HepG2 (cell line): ENCODE results near the gene POLR1D. TPM values are rescaled to one million over a fixed set of nuclear protein-coding genes. Genes with fewer than 3 reads are reported as not detected.

Source experiments
- ATAC-seq: fragments of 200-7000 bp; cut with Tn5 transposase; 3 replicates; pipeline ENCODE4 v1.9.1; 2020; ENCODE audit warnings: mild to moderate bottlenecking, moderate library complexity
- BruUV-seq: library from RNA; stranded (reverse); fragments of 400-500 nt; replicated peaks from 2 replicates; lab custom pipeline; 2021; lab: Mats Ljungman, UMichigan
- CTCF ChIA-PET: fragments of 300-600 bp; formaldehyde crosslinking; extraction: SDS; loops from one replicate; lab custom pipeline; 2021; ENCODE audit warnings: low total read pairs, inconsistent platforms, low intra/inter-chr PET ratio; lab: Yijun Ruan, JAX
- POLR2A ChIA-PET: fragments of 350-600 bp; sonication (Branson Sonifier 250); formaldehyde crosslinking; loops from one replicate; lab custom pipeline; 2020; ENCODE audit warnings: antibody characterized with exemption, inconsistent platforms; lab: Yijun Ruan, JAX
- DNase-seq: peaks from one replicate; pipeline ENCODE4 v3.0.0-alpha.2; 2015; ENCODE audit warnings: low spot score
- FAIRE-seq: peaks from 3 replicates; lab custom pipeline; 2011; peaks lifted over from hg19 to GRCh38; lab: Jason Lieb, UNC
- H2AFZ ChIP-seq: one replicate; pipeline ENCODE4 v1.6.1; 2011; ENCODE audit warnings: low read length, inconsistent platforms
- H3K27ac ChIP-seq: fragments of 300-600 bp; 3 replicates; pipeline ENCODE4 v1.8.0; 2011; ENCODE audit warnings: mixed run types, mild to moderate bottlenecking, mixed read lengths, low read length, inconsistent platforms; ENCODE audit not compliant: insufficient read depth; ENCODE audit errors: extremely low read length
- H3K27me3 ChIP-seq, 2 experiments: fragments of 200-600 bp in 1 of 2; 2 replicates in 1 of 2; 3 replicates in 1 of 2; pipeline versions ENCODE4 v1.6.0 to v1.8.0; 2011; ENCODE audit warnings: low read length in 2 of 2, mild to moderate bottlenecking in 2 of 2, moderate library complexity in 2 of 2, inconsistent platforms in 1 of 2; ENCODE audit not compliant: insufficient read depth in 2 of 2, control insufficient read depth in 1 of 2
- H3K36me3 ChIP-seq, 2 experiments: fragments of 200-600 bp in 1 of 2; replicated peaks in 1 of 2; 2 replicates in 1 of 2; 3 replicates in 1 of 2; pipeline versions ENCODE4 v1.5.1 to v1.8.0; 2011; ENCODE audit warnings: low read length in 2 of 2, inconsistent platforms in 1 of 2; ENCODE audit not compliant: insufficient read depth in 2 of 2, control insufficient read depth in 1 of 2
- H3K4me1 ChIP-seq: 2 replicates; pipeline ENCODE4 v1.5.1; 2012; ENCODE audit warnings: low read length, inconsistent platforms; ENCODE audit not compliant: insufficient read depth
- H3K4me2 ChIP-seq: 2 replicates; pipeline ENCODE4 v1.6.0; 2011; ENCODE audit warnings: low read depth, low read length, inconsistent platforms
- H3K4me3 ChIP-seq, 3 experiments: fragments of 200-600 bp in 1 of 3; sonication (generic), shearing (Covaris generic) in 1 of 3; replicated peaks in 1 of 3; 2 replicates each; pipeline ENCODE4 v1.5.1; 2011 to 2016; ENCODE audit warnings: low read length in 3 of 3, inconsistent platforms in 2 of 3, low read depth in 2 of 3, mild to moderate bottlenecking in 2 of 3, control low read depth in 1 of 3, mixed read lengths in 1 of 3; ENCODE audit not compliant: insufficient read depth in 1 of 3
- H3K79me2 ChIP-seq: one replicate; pipeline ENCODE4 v1.6.1; 2011; ENCODE audit warnings: low read length, inconsistent platforms; ENCODE audit not compliant: insufficient read depth
- H3K9ac ChIP-seq: 2 replicates; pipeline ENCODE4 v1.6.0; 2011; ENCODE audit warnings: mild to moderate bottlenecking, low read depth, low read length, inconsistent platforms; ENCODE audit not compliant: insufficient read depth
- H3K9me3 ChIP-seq: 2 replicates; pipeline ENCODE4 v1.5.1; 2012; ENCODE audit warnings: mild to moderate bottlenecking, low read length
- H4K20me1 ChIP-seq: 2 replicates; pipeline ENCODE4 v1.6.0; 2011; ENCODE audit warnings: inconsistent platforms, mild to moderate bottlenecking, low read length, moderate library complexity; ENCODE audit not compliant: insufficient read depth
- ATF2 ChIP-seq: sonication (generic); formaldehyde crosslinking; IDR thresholded peaks from 2 replicates; pipeline ENCODE4 v1.4.0; 2020; ENCODE audit warnings: missing genetic modification reagents
- CBX1 ChIP-seq: IDR thresholded peaks from one replicate; pipeline ENCODE4 v1.6.1; 2016; ENCODE audit warnings: antibody characterized with exemption, low read depth
- CREM ChIP-seq, 2 experiments: sonication (generic) in 1 of 2; formaldehyde crosslinking in 1 of 2; IDR thresholded peaks; 2 replicates each; pipeline versions ENCODE4 v1.4.0 to v1.6.1; 2016 to 2020; ENCODE audit warnings: antibody characterized with exemption in 1 of 2, mild to moderate bottlenecking in 1 of 2, missing genetic modification reagents in 1 of 2
- EP300 ChIP-seq, 3 experiments: sonication (generic) in 1 of 3; formaldehyde crosslinking in 1 of 3; IDR thresholded peaks; 2 replicates each; pipeline versions ENCODE4 v1.5.1 to v1.6.1; 2011 to 2020; ENCODE audit warnings: low read depth in 2 of 3, low read length in 2 of 3, borderline replicate concordance in 1 of 3, improper control_type of control experiment in 1 of 3, mild to moderate bottlenecking in 1 of 3, missing genetic modification reagents in 1 of 3, moderate library complexity in 1 of 3
- KLF16 ChIP-seq, 2 experiments: sonication (generic) in 1 of 2; formaldehyde crosslinking in 1 of 2; IDR thresholded peaks; 2 replicates each; pipeline versions ENCODE4 v1.6.1 to v1.8.0; 2016 to 2023; ENCODE audit warnings: missing genetic modification reagents in 2 of 2, missing compliant biosample characterization in 1 of 2
- NCOA2 ChIP-seq: sonication (generic); formaldehyde crosslinking; IDR thresholded peaks from 2 replicates; pipeline ENCODE4 v1.8.0; 2022; ENCODE audit warnings: inconsistent platforms
- PPARG ChIP-seq: conservative IDR thresholded peaks from 2 replicates; pipeline ENCODE4 v1.6.1; 2016; ENCODE audit warnings: missing biosample characterization, missing genetic modification reagents
- RXRB ChIP-seq: IDR thresholded peaks from 2 replicates; pipeline ENCODE4 v1.6.1; 2016; ENCODE audit warnings: borderline replicate concordance, missing genetic modification reagents, missing compliant biosample characterization
- ZGPAT ChIP-seq: IDR thresholded peaks from 2 replicates; pipeline ENCODE4 v1.6.1; 2016; ENCODE audit warnings: mild to moderate bottlenecking
- ZNF609 ChIP-seq: sonication (generic); formaldehyde crosslinking; IDR thresholded peaks from 2 replicates; pipeline ENCODE4 v1.4.0; 2020; ENCODE audit warnings: mild to moderate bottlenecking, missing genetic modification reagents, borderline replicate concordance
- ZNF614 ChIP-seq: IDR thresholded peaks from 2 replicates; pipeline ENCODE4 v1.6.1; 2018; ENCODE audit warnings: missing biosample characterization, missing genetic modification reagents, inconsistent platforms, borderline replicate concordance
- WGBS: methylation state at CpG from one replicate; pipeline ENCODE4 v1.1.6; 2017; ENCODE audit warnings: low lambda C conversion rate; 5-methylcytosine and 5-hydroxymethylcytosine counted together
- in situ Hi-C: cut with HindIII; loops from 2 replicates; pipeline ENCODE4 v1.10.0; 2017; ENCODE audit warnings: low pct_unique_long_range_greater_than_20kb; ENCODE audit not compliant: extremely low pct_ligation_motif_present
- intact Hi-C: fragments of 100-400 bp; cut with micrococcal nuclease; formaldehyde crosslinking; loops from one replicate; pipeline ENCODE4 v1.10.0; 2022; ENCODE audit not compliant: unreplicated experiment
- polyA plus RNA-seq, 8 experiments: library from polyadenylated mRNA; depleted of rRNA in 3 of 8; stranded (reverse) in 7 of 8; unstranded in 1 of 8; fragments of >200 nt; fragmentation: Illumina TruSeq in 4 of 8; extraction: Trizol in 4 of 8; gene quantifications; 2 replicates each; pipeline versions ENCODE4 v1.2.1 to v1.2.3, GENCODE V29; 2011 to 2016; ENCODE audit warnings: low read depth in 4 of 8, missing spikeins in 1 of 8, mixed read lengths in 1 of 8; ENCODE audit not compliant: insufficient read depth in 1 of 8
- total RNA-seq, 5 experiments: library from RNA; depleted of rRNA; stranded (reverse); fragments of >200 nt; fragmentation: Illumina TruSeq; extraction: Trizol; gene quantifications; 2 replicates each; pipeline ENCODE4 v1.2.3, GENCODE V29; 2016; ENCODE audit warnings: low read depth in 1 of 5
- TF ChIP-seq, protein P1 (sequence below): sonication (generic); formaldehyde crosslinking; IDR thresholded peaks from 2 replicates; pipeline ENCODE4 v1.4.0; 2020; ENCODE audit warnings: low read depth, mild to moderate bottlenecking, missing genetic modification reagents

POLR1D gene
- total and polyA plus RNA-seq, 2 of the 13 experiments (the other 11 are each of a cell fraction or from before 2014, with no cell fraction given), result 183 to 490 TPM

GRCh38 chr13:27624071-27624470, 2.4 kb downstream of the POLR1D start (continued):
- TF ChIP-seq ATF2 (CRISPR knock-in tag), result no peak

DNA sequence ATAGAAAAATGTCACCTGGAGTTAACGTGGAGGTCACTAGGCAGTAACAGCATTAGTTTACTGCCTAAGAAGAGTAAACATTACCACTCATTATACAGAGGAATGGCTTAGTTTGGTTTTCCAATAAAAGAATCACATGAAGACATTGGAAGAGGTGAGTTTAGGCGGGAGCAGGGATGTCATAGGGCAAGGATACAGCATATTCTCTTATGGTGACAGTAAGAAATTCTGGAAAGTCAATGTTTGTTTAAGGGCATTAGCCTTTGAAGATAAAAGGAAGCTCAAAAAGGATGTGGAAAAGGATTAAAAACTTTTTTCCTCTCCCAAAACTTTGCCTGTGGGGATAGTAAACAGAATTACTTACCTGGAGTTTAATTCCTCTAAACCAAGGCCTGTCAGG, 4.1 kb downstream of the POLR1D start:
- CTCF ChIA-PET, result no interaction called here
- Histone ChIP-seq H2AFZ (no peak overlapping the region), H3K27ac (peak overlapping the region; percentile 41), H3K36me3 (peaks cover 2 to 4% of the 10 kb centered on the region in 2 experiments; a peak in 2 of 5 replicates), H3K4me1 (peaks cover 70% of the 10 kb centered on the region), H3K27me3 (no peaks in the 10 kb centered on the region; a peak in 1 of 5 replicates), H3K79me2 (peaks cover 60% of the 10 kb centered on the region), H3K4me2 (peak overlapping the region; percentile 25; the same call in 1 of the 2 replicates), H3K9ac (no peak overlapping the region), H3K9me3 (no peaks in the 10 kb centered on the region), H3K4me3 (no peak overlapping the region), H4K20me1 (peaks cover 10% of the 10 kb centered on the region)
- POLR2A ChIA-PET, result interaction anchor here (1.0 to 2.7 kb wide), 2 partner anchors 16 to 230 kb away, joined by 3 to 16 read pairs; no protein-coding TSS in a partner anchor
- peak; percentile 73 for DNase-seq
- intact Hi-C loops, result no loop called here
- no peak; the same call in 2 of the 3 replicates for ATAC-seq
- 5% methylated on average over 2 of the region's 2 CpGs for WGBS
- in situ Hi-C loops, result no loop called here
- no peak for FAIRE-seq
- no TSS peak for BruUV-seq
- peak; percentile 89 for TF ChIP-seq NCOA2 (CRISPR knock-in tag)
- TF ChIP-seq PPARG, result peak; percentile 50; the same call in 1 of the 2 replicates
- TF ChIP-seq ZNF609 (CRISPR knock-in tag), result 0 out of 2 replicates have a peak, but pooled peaks have one; percentile 46
- peak; percentile 54; the same call in 1 of the 2 replicates for TF ChIP-seq ZNF614 (CRISPR knock-in tag)
- TF ChIP-seq EP300 (IDR thresholded peaks at IDR 0.05; ENCODE audit: low read depth in 2 of 2, low read length in 2 of 2), result peak in 1 of 2 experiments; percentile 79; a peak in 2 of 4 replicates
- TF ChIP-seq EP300 (CRISPR knock-in tag; IDR thresholded peaks at IDR 0.05; ENCODE audit: borderline replicate concordance), result no peak
- TF ChIP-seq CREM (IDR thresholded peaks at IDR 0.05), result peak; percentile 76
- TF ChIP-seq CREM (CRISPR knock-in tag; IDR thresholded peaks at IDR 0.05), result no peak
- TF ChIP-seq ZGPAT (CRISPR knock-in tag), result peak; percentile 58; the same call in 1 of the 2 replicates
- TF ChIP-seq, protein P1, sequence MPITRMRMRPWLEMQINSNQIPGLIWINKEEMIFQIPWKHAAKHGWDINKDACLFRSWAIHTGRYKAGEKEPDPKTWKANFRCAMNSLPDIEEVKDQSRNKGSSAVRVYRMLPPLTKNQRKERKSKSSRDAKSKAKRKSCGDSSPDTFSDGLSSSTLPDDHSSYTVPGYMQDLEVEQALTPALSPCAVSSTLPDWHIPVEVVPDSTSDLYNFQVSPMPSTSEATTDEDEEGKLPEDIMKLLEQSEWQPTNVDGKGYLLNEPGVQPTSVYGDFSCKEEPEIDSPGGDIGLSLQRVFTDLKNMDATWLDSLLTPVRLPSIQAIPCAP (CRISPR knock-in tag), result no peak
- peak; percentile 13 for TF ChIP-seq CBX1
- 0 out of 4 replicates have a peak, but pooled peaks of 1 of the 2 experiments have one; percentile 30 for TF ChIP-seq KLF16 (CRISPR knock-in tag; IDR thresholded peaks at IDR 0.05)
- peak; percentile 86 for TF ChIP-seq RXRB
